ENCODE data around the gene MBD3L4. TPM values are rescaled to one million over a fixed set of nuclear protein-coding genes. Genes with fewer than 3 reads are reported as not detected.

Gene MBD3L4
- total and polyA plus RNA-seq, 2 donors (not counting 1 experiment from before 2014, with no cell fraction given): not detected

- Histone ChIP-seq H3K36me3 (ENCODE audit: control insufficient read depth, insufficient read depth, low read length) (peaks cover 44% of the 10 kb centered on the region), H3K4me3 (replicated peaks in 1 of 4; ENCODE audit: control extremely low read depth in 1 of 4, insufficient read depth in 1 of 4, low read depth in 3 of 4, low read length in 4 of 4) (no peak overlapping the region), H4K20me1 (ENCODE audit: control insufficient read depth, extremely low read depth, insufficient read depth, low read length) (no peaks in the 10 kb centered on the region), H3K4me1 (ENCODE audit: control insufficient read depth, extremely low read depth, insufficient read depth, low read length) (no peaks in the 10 kb centered on the region), H3K4me2 (ENCODE audit: extremely low read depth, insufficient read depth, low read length) (no peak overlapping the region), H3K9me3 (ENCODE audit: control insufficient read depth, insufficient read depth, low read depth, low read length) (peaks cover 16% of the 10 kb centered on the region), H3K79me2 (ENCODE audit: control insufficient read depth, insufficient read depth, low read length) (no peaks in the 10 kb centered on the region), H3K27me3 (ENCODE audit: control insufficient read depth, insufficient read depth, low read length) (no peaks in the 10 kb centered on the region), H2AFZ (ENCODE audit: low read length) (no peak overlapping the region), H3K27ac (ENCODE audit: insufficient read depth, low read length) (no peak overlapping the region), H3K9ac (ENCODE audit: insufficient read depth, low read length) (no peak overlapping the region)
- DNase-seq (ENCODE audit: low read depth in 2 of 2): no peak
- TF ChIP-seq CTCF (conservative IDR thresholded peaks at IDR 0.05 in 1 of 2, IDR thresholded peaks at IDR 0.05 in 1 of 2; ENCODE audit: low read depth in 1 of 2, low read length in 2 of 2) (no peak), EZH2 (IDR thresholded peaks at IDR 0.05; ENCODE audit: low read length, missing control alignments) (no peak)
Observed at GRCh38 chr19:7078008-7078407, 38.0 kb upstream of the MBD3L4 start.

GRCh38 chr19:7076151-7076550 lies 36.2 kb upstream of the MBD3L4 start:
- Histone ChIP-seq H4K20me1 (ENCODE audit: control insufficient read depth, extremely low read depth, insufficient read depth, low read length) (no peaks in the 10 kb centered on the region), H3K27ac (ENCODE audit: insufficient read depth, low read length) (no peak overlapping the region), H3K9ac (ENCODE audit: insufficient read depth, low read length) (no peak overlapping the region), H3K4me1 (ENCODE audit: control insufficient read depth, extremely low read depth, insufficient read depth, low read length) (no peaks in the 10 kb centered on the region), H3K4me2 (ENCODE audit: extremely low read depth, insufficient read depth, low read length) (no peak overlapping the region), H3K79me2 (ENCODE audit: control insufficient read depth, insufficient read depth, low read length) (no peaks in the 10 kb centered on the region), H3K27me3 (ENCODE audit: control insufficient read depth, insufficient read depth, low read length) (no peaks in the 10 kb centered on the region), H3K4me3 (replicated peaks in 1 of 4; ENCODE audit: control extremely low read depth in 1 of 4, insufficient read depth in 1 of 4, low read depth in 3 of 4, low read length in 4 of 4) (no peak overlapping the region), H3K36me3 (ENCODE audit: control insufficient read depth, insufficient read depth, low read length) (peaks cover 41% of the 10 kb centered on the region), H3K9me3 (ENCODE audit: control insufficient read depth, insufficient read depth, low read depth, low read length) (peaks cover 7% of the 10 kb centered on the region), H2AFZ (ENCODE audit: low read length) (no peak overlapping the region)
- DNase-seq (ENCODE audit: low read depth in 2 of 2): no peak
- TF ChIP-seq CTCF (conservative IDR thresholded peaks at IDR 0.05 in 1 of 2, IDR thresholded peaks at IDR 0.05 in 1 of 2; ENCODE audit: low read depth in 1 of 2, low read length in 2 of 2): no peak
- no peak for TF ChIP-seq EZH2 (IDR thresholded peaks at IDR 0.05; ENCODE audit: low read length, missing control alignments)

GRCh38 chr19:7074705-7075282 lies 34.8 kb upstream of the MBD3L4 start:
- Histone ChIP-seq H4K20me1 (ENCODE audit: control insufficient read depth, extremely low read depth, insufficient read depth, low read length) (no peaks in the 10 kb centered on the region), H3K36me3 (ENCODE audit: control insufficient read depth, insufficient read depth, low read length) (peaks cover 36% of the 10 kb centered on the region), H2AFZ (ENCODE audit: low read length) (no peak overlapping the region), H3K4me3 (replicated peaks in 1 of 4; ENCODE audit: control extremely low read depth in 1 of 4, insufficient read depth in 1 of 4, low read depth in 3 of 4, low read length in 4 of 4) (no peak overlapping the region), H3K27ac (ENCODE audit: insufficient read depth, low read length) (no peak overlapping the region), H3K27me3 (ENCODE audit: control insufficient read depth, insufficient read depth, low read length) (no peaks in the 10 kb centered on the region), H3K4me1 (ENCODE audit: control insufficient read depth, extremely low read depth, insufficient read depth, low read length) (no peaks in the 10 kb centered on the region), H3K9ac (ENCODE audit: insufficient read depth, low read length) (no peak overlapping the region), H3K79me2 (ENCODE audit: control insufficient read depth, insufficient read depth, low read length) (peaks cover 8% of the 10 kb centered on the region), H3K4me2 (ENCODE audit: extremely low read depth, insufficient read depth, low read length) (no peak overlapping the region), H3K9me3 (ENCODE audit: control insufficient read depth, insufficient read depth, low read depth, low read length) (peaks cover 2% of the 10 kb centered on the region)
- DNase-seq (ENCODE audit: low read depth in 2 of 2): no peak
- TF ChIP-seq CTCF (conservative IDR thresholded peaks at IDR 0.05 in 1 of 2, IDR thresholded peaks at IDR 0.05 in 1 of 2; ENCODE audit: low read depth in 1 of 2, low read length in 2 of 2) (no peak), EZH2 (IDR thresholded peaks at IDR 0.05; ENCODE audit: low read length, missing control alignments) (no peak)

All from fibroblast of lung (primary cell).